ENCODE measurements around the gene LOXL1.

DNA sequence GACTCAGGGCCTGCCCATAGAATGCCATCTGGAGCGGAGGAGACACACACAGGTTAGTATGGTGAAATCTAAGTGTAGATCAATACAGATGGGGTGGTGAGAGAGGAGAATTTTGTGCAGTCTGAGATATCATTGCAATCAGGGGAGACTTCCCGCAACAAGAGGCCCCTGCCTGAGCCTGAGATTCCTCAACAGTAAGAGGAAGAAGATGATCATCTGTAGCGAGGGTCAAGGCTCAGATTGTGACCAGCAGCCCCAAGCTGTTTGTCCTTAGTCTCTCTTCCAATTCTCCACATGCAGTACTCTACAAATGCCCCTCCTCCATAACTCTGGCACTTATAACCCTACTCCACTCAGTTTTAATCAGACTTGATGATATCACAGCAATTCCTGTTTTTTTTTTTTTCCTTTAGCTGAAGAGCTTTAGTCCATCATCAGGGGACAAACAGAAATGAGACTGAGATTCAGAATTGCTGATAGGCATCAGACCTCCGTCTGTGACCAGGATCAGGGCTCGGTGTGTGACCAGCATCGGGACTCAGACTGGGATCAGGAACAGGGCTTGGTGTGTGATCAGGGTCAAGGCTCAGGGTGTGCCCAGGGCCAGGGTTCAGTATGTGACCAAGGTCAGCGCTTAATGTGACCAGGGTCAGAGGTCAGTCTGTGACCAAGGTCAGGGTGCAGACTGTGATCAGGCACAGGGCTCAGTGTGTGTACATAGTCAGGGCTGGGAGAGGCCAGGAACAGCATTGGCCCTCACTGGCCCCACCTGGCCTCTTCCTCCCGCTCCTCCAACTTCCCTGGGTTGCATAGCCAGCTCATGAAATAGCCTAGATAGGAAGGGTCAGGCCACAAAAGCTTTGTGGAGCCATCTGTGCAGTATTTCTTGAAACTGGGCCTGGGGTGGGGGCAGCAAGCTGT is 14.1 kb downstream of the LOXL1 start:
- TF ChIP-seq, protein P1, sequence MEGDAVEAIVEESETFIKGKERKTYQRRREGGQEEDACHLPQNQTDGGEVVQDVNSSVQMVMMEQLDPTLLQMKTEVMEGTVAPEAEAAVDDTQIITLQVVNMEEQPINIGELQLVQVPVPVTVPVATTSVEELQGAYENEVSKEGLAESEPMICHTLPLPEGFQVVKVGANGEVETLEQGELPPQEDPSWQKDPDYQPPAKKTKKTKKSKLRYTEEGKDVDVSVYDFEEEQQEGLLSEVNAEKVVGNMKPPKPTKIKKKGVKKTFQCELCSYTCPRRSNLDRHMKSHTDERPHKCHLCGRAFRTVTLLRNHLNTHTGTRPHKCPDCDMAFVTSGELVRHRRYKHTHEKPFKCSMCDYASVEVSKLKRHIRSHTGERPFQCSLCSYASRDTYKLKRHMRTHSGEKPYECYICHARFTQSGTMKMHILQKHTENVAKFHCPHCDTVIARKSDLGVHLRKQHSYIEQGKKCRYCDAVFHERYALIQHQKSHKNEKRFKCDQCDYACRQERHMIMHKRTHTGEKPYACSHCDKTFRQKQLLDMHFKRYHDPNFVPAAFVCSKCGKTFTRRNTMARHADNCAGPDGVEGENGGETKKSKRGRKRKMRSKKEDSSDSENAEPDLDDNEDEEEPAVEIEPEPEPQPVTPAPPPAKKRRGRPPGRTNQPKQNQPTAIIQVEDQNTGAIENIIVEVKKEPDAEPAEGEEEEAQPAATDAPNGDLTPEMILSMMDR (IDR thresholded peaks at IDR 0.05): no peak
- no peak for TF ChIP-seq POLR2A (IDR thresholded peaks at IDR 0.05)

Data from testis (tissue), 2 donors.